K562 (cell line): Measurements from ENCODE around the gene S1PR1. TPM values are rescaled to one million over a fixed set of nuclear protein-coding genes. Genes with fewer than 3 reads are reported as not detected.

Source experiments
- ATAC-seq: fragments of 200-7000 bp; cut with Tn5 transposase; 3 replicates; pipeline ENCODE4 v1.9.1; 2020; ENCODE audit warnings: moderate library complexity
- BruUV-seq: library from RNA; stranded (reverse); fragments of 400-500 nt; replicated peaks from 2 replicates; lab custom pipeline; 2021; lab: Mats Ljungman, UMichigan
- CTCF ChIA-PET: fragments of 300-600 bp; formaldehyde crosslinking; extraction: SDS; loops from one replicate; lab custom pipeline; 2021; ENCODE audit warnings: low intra/inter-chr PET ratio; lab: Yijun Ruan, JAX
- POLR2A ChIA-PET: fragments of 300-600, 350-650 bp; sonication (Branson Sonifier 250); formaldehyde crosslinking; extraction: SDS; loops from one replicate; lab custom pipeline; 2021; ENCODE audit warnings: antibody characterized with exemption, inconsistent platforms; lab: Yijun Ruan, JAX
- DNase-seq, 4 experiments: peaks; one replicate each; pipeline versions ENCODE4 v3.0.0 to v3.0.0-alpha.2; 2011 to 2018; ENCODE audit warnings: low spot score in 3 of 4, mixed read lengths in 3 of 4; ENCODE audit errors: extremely low read depth in 1 of 4
- FAIRE-seq: peaks from 2 replicates; lab custom pipeline; 2011; peaks lifted over from hg19 to GRCh38; lab: Jason Lieb, UNC
- H2AFZ ChIP-seq: 2 replicates; pipeline ENCODE4 v1.6.0; 2011; ENCODE audit warnings: low read depth, low read length, control low read depth, inconsistent platforms
- H3K27ac ChIP-seq: fragments of 200-600 bp; 3 replicates; pipeline ENCODE4 v1.8.0; 2011; ENCODE audit warnings: low read depth, mild to moderate bottlenecking, control low read depth, inconsistent platforms, low read length, moderate library complexity, mixed read lengths; ENCODE audit errors: extremely low read depth
- H3K27me3 ChIP-seq, 2 experiments: fragments of 300-600 bp in 1 of 2; 2 replicates in 1 of 2; 3 replicates in 1 of 2; pipeline versions ENCODE4 v1.6.0 to v1.8.0; 2011; ENCODE audit warnings: inconsistent platforms in 2 of 2, low read length in 2 of 2, mild to moderate bottlenecking in 1 of 2, mixed read lengths in 1 of 2, moderate library complexity in 1 of 2; ENCODE audit not compliant: control insufficient read depth in 2 of 2, insufficient read depth in 2 of 2
- H3K36me3 ChIP-seq: fragments of 300-600 bp; 3 replicates; pipeline ENCODE4 v1.8.0; 2011; ENCODE audit warnings: mild to moderate bottlenecking, low read length, inconsistent platforms; ENCODE audit not compliant: control insufficient read depth, insufficient read depth
- H3K4me1 ChIP-seq, 2 experiments: fragments of 200-600 bp in 1 of 2; replicated peaks in 1 of 2; 2 replicates in 1 of 2; 3 replicates in 1 of 2; pipeline versions ENCODE4 v1.5.1 to v1.8.0; 2011; ENCODE audit warnings: inconsistent platforms in 2 of 2, low read length in 2 of 2, mild to moderate bottlenecking in 1 of 2, mixed read lengths in 1 of 2, moderate library complexity in 1 of 2; ENCODE audit not compliant: control insufficient read depth in 2 of 2, insufficient read depth in 2 of 2
- H3K4me2 ChIP-seq: 2 replicates; pipeline ENCODE4 v1.6.1; 2011; ENCODE audit warnings: low read length, control low read depth, inconsistent platforms, mixed read lengths; ENCODE audit not compliant: insufficient read depth
- H3K4me3 ChIP-seq: fragments of 200-600 bp; sonication (generic), shearing (Covaris generic); 2 replicates; pipeline ENCODE4 v1.5.1; 2016; ENCODE audit warnings: control low read depth, inconsistent platforms
- H3K79me2 ChIP-seq: fragments of 200-600 bp; 3 replicates; pipeline ENCODE4 v1.8.0; 2011; ENCODE audit warnings: low read length, inconsistent platforms; ENCODE audit not compliant: control insufficient read depth, insufficient read depth
- H3K9ac ChIP-seq, 2 experiments: 2 replicates each; pipeline versions ENCODE4 v1.6.0 to v1.6.1; 2011; ENCODE audit warnings: low read depth in 2 of 2, low read length in 2 of 2, control low read depth in 1 of 2, inconsistent platforms in 1 of 2, mild to moderate bottlenecking in 1 of 2, mixed read lengths in 1 of 2; ENCODE audit not compliant: insufficient read depth in 1 of 2
- H3K9me1 ChIP-seq: one replicate; pipeline ENCODE4 v1.6.0; 2011; ENCODE audit warnings: inconsistent platforms, mild to moderate bottlenecking, low read length, moderate library complexity; ENCODE audit not compliant: control insufficient read depth, insufficient read depth
- H3K9me3 ChIP-seq: replicated peaks from 2 replicates; pipeline ENCODE4 v1.5.1; 2011; ENCODE audit warnings: low read depth, low read length, inconsistent platforms; ENCODE audit not compliant: control insufficient read depth, insufficient read depth
- H4K20me1 ChIP-seq: replicated peaks from 2 replicates; pipeline ENCODE4 v1.6.1; 2011; ENCODE audit warnings: low read length, inconsistent platforms, mixed read lengths; ENCODE audit not compliant: control insufficient read depth, insufficient read depth
- CCAR2 ChIP-seq: fragments of 200-400 bp; formaldehyde crosslinking; IDR thresholded peaks from 2 replicates; pipeline ENCODE4 v1.6.1; 2017; ENCODE audit warnings: mild to moderate bottlenecking, low read depth, low read length
- MYC ChIP-seq, 2 experiments: fragments of 250-450 bp in 1 of 2; sonication (Bioruptor Pico) in 1 of 2; IDR thresholded peaks; 2 replicates each; pipeline versions ENCODE4 v1.5.1 to v1.6.1; 2012 to 2021; ENCODE audit warnings: low read depth in 2 of 2, borderline replicate concordance in 1 of 2, improper control_type of control experiment in 1 of 2, low read length in 1 of 2, mild to moderate bottlenecking in 1 of 2, moderate library complexity in 1 of 2
- NFE2 ChIP-seq: IDR thresholded peaks from 2 replicates; pipeline ENCODE4 v1.6.1; 2014; ENCODE audit warnings: antibody characterized with exemption, low read depth
- ZSCAN29 ChIP-seq: fragments of 450-650 bp; IDR thresholded peaks from 2 replicates; pipeline ENCODE4 v1.6.1; 2017
- in situ Hi-C: fragments of 300-500 bp; cut with MboI; formaldehyde crosslinking; loops from 4 replicates; pipeline ENCODE4 v1.15.0; 2018; ENCODE audit warnings: inconsistent platforms, mixed read lengths
- intact Hi-C: fragments of 100-400 bp; cut with micrococcal nuclease; formaldehyde crosslinking; loops from 2 replicates; pipeline ENCODE4 v1.14.2; 2022
- polyA plus RNA-seq, 8 experiments: library from polyadenylated mRNA; depleted of rRNA in 4 of 8; stranded (reverse) in 5 of 8; unstranded in 3 of 8; fragments of >200 nt; fragmentation: Nextera tagmentation in 2 of 8; fragmentation: Illumina TruSeq in 1 of 8; extraction: Ambion mirVana in 2 of 8; extraction: Trizol in 1 of 8; gene quantifications; 2 replicates each; pipeline versions ENCODE4 v1.2.1 to v1.2.3, GENCODE V29; 2011 to 2014; ENCODE audit warnings: inconsistent platforms in 1 of 8, missing spikeins in 1 of 8
- total RNA-seq, 7 experiments: library from RNA; depleted of rRNA in 6 of 7; stranded (reverse); fragments of >200 nt in 6 of 7; fragmentation: Illumina TruSeq in 2 of 7; extraction: Trizol in 2 of 7; gene quantifications; 2 replicates each; pipeline versions ENCODE4 v1.2.1 to v1.2.3, GENCODE V29; 2011 to 2021; ENCODE audit warnings: low replicate concordance in 1 of 7
- TF ChIP-seq, protein P1 (sequence below): sonication (generic); formaldehyde crosslinking; IDR thresholded peaks from 2 replicates; pipeline ENCODE4 v1.8.0; 2022; ENCODE audit warnings: mild to moderate bottlenecking, missing genetic modification reagents, borderline replicate concordance

S1PR1 gene
- total and polyA plus RNA-seq, 9 of the 15 experiments (the other 6 are each of a cell fraction or from before 2014, with no cell fraction given): 0.22 to 1.2 (median 0.43) TPM

DNA sequence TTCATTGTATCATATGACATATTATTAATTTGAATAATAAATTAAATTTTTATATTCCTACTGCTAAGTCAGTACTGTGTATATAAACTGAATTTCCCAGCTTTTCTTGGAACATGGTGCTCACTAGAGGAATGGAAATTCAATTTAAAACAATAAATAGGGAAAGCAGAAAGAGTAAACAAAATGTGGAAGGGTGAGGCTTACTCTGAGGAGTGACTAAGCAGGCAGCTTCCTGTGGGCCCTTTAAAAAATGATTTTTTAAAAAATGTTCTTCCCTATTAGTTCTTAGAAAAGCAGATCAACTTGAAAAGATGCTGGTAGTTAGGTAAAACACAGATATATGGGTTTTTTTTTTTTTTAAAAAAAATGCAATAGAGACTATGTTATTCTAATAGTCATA lies 49.5 kb upstream of the S1PR1 start:
- CTCF ChIA-PET: no interaction called here
- intact Hi-C loops: no loop called here
- Histone ChIP-seq H3K79me2 (no peaks in the 10 kb centered on the region), H3K4me2 (no peak overlapping the region), H3K27me3 (no peaks in the 10 kb centered on the region), H4K20me1 (no peaks in the 10 kb centered on the region), H3K36me3 (no peaks in the 10 kb centered on the region), H3K9me1 (no peaks in the 10 kb centered on the region), H3K27ac (no peak overlapping the region), H2AFZ (peak overlapping the region; percentile 40; the same call in 1 of the 2 replicates), H3K4me3 (no peak overlapping the region), H3K9me3 (no peaks in the 10 kb centered on the region), H3K4me1 (no peaks in the 10 kb centered on the region; a peak in 1 of 5 replicates), H3K9ac (no peak overlapping the region)
- POLR2A ChIA-PET: interaction anchor here (0.6 to 0.7 kb wide), 3 partner anchors 42 to 249 kb away, joined by 3 to 4 read pairs (median 4); no protein-coding TSS in a partner anchor
- BruUV-seq: no TSS peak
- FAIRE-seq (no peak), ATAC-seq (no peak), DNase-seq (no peak)
- in situ Hi-C loops: no loop called here
- no peak for TF ChIP-seq MYC (IDR thresholded peaks at IDR 0.05; ENCODE audit: low read depth, low read length)
- TF ChIP-seq MYC (CRISPR knock-in tag; IDR thresholded peaks at IDR 0.05; ENCODE audit: borderline replicate concordance, low read depth): no peak
- TF ChIP-seq, protein P1, sequence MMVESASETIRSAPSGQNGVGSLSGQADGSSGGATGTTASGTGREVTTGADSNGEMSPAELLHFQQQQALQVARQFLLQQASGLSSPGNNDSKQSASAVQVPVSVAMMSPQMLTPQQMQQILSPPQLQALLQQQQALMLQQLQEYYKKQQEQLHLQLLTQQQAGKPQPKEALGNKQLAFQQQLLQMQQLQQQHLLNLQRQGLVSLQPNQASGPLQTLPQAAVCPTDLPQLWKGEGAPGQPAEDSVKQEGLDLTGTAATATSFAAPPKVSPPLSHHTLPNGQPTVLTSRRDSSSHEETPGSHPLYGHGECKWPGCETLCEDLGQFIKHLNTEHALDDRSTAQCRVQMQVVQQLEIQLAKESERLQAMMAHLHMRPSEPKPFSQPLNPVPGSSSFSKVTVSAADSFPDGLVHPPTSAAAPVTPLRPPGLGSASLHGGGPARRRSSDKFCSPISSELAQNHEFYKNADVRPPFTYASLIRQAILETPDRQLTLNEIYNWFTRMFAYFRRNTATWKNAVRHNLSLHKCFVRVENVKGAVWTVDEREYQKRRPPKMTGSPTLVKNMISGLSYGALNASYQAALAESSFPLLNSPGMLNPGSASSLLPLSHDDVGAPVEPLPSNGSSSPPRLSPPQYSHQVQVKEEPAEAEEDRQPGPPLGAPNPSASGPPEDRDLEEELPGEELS (CRISPR knock-in tag): no peak
- no peak for TF ChIP-seq CCAR2
- peak; percentile 35 for TF ChIP-seq NFE2
- no peak for TF ChIP-seq ZSCAN29
